ENCODE data around the gene C9orf153.

The C9orf153 gene

DNA sequence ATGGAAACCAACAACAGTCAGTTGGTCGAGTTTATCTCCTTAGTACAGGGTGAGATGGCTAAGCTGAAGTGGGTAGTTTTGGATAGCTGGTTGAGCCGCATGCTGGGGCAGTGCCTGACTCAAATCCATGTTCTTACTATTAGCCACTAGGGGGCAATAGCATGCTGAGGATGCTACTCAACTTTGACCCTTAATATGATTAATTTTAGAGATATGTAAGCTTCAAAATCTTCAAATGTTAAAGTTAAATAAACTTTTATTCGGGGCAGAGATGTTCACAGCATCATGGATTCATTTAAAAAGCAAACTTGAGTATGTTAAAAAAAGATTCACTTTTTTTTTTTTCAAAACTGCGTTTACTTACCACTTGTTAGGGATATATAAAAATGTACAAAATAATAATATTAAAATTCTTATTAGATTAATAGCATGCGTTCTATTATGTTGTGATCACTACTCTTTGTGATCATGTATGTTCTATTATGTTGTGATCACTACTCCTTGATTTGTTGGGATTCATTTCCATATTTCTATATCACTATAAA is 57.0 kb downstream of the C9orf153 start:
- Histone ChIP-seq H4K20me1 (ENCODE audit: insufficient read depth, low read length) (no peaks in the 10 kb centered on the region), H3F3A (ENCODE audit: insufficient read depth, low read length) (no peaks in the 10 kb centered on the region), H3K36me3 (ENCODE audit: insufficient read depth, low read length) (no peaks in the 10 kb centered on the region), H3K27ac (ENCODE audit: low read depth, low read length, poor library complexity, severe bottlenecking) (no peak overlapping the region), H3K9me2 (ENCODE audit: low read depth, low read length) (no peaks in the 10 kb centered on the region), H3K9ac (ENCODE audit: low read length) (no peak overlapping the region), H3K4me1 (ENCODE audit: insufficient read depth, low read length, severe bottlenecking) (no peaks in the 10 kb centered on the region), H3K27me3 (ENCODE audit: insufficient read depth, low read length) (no peaks in the 10 kb centered on the region), H2AFZ (ENCODE audit: low read length) (no peak overlapping the region), H3K4me3 (ENCODE audit: low read depth, low read length, poor library complexity, severe bottlenecking) (no peak overlapping the region), H3K4me2 (ENCODE audit: low read length) (no peak overlapping the region), H3K79me2 (ENCODE audit: insufficient read depth, low read length) (no peaks in the 10 kb centered on the region), H3K9me3 (ENCODE audit: low read length) (no peaks in the 10 kb centered on the region)
- TF ChIP-seq EZH2 (IDR thresholded peaks at IDR 0.05; ENCODE audit: borderline replicate concordance, low read length) = no peak
- TF ChIP-seq, protein P1, sequence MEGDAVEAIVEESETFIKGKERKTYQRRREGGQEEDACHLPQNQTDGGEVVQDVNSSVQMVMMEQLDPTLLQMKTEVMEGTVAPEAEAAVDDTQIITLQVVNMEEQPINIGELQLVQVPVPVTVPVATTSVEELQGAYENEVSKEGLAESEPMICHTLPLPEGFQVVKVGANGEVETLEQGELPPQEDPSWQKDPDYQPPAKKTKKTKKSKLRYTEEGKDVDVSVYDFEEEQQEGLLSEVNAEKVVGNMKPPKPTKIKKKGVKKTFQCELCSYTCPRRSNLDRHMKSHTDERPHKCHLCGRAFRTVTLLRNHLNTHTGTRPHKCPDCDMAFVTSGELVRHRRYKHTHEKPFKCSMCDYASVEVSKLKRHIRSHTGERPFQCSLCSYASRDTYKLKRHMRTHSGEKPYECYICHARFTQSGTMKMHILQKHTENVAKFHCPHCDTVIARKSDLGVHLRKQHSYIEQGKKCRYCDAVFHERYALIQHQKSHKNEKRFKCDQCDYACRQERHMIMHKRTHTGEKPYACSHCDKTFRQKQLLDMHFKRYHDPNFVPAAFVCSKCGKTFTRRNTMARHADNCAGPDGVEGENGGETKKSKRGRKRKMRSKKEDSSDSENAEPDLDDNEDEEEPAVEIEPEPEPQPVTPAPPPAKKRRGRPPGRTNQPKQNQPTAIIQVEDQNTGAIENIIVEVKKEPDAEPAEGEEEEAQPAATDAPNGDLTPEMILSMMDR (IDR thresholded peaks at IDR 0.05; ENCODE audit: low read length) = peak; percentile 81

DNA sequence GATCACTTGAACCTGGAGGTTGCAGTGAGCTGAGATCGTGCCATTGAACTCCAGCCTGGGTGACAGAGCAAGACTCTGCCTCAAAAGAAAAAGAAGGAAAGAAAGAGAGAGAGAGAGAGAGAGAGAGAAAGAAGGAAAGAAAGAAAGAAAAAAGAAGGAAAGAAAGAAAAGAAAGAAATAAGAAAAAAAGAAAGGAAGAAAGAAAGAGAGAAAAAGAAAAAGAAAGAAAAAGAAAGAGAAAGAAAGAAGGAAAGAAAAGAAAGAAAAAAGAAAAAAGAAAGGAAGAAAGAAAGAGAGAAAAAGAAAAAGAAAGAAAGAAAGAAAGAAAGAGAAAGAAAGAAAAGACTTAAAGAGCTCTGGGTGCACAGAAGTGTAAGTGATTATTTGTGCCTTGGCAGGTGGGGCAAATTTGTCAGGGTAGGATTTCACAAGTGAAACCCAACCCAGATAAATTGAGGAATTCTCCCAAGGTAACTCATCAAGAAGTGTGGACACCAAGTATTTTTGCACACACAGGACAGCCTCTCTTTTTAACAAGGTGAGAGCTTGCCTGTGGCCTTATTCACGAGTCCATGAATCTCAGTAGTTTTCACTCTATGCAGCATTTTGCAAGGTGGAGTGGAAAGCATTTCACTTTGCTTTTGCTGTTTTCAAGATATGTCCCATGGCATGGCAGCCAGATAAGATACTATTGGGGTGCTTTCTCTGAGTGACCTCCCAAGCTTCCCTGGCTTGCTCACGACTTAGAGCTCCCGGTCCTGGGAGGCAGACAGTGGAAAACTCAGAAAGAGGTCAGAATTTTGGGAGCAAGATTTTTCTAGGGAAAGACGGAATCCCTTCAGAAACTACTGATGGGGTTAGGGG is 57.8 kb downstream of the C9orf153 start:
- Histone ChIP-seq H3K9ac (ENCODE audit: low read length) (no peak overlapping the region), H3K4me1 (ENCODE audit: insufficient read depth, low read length, severe bottlenecking) (no peaks in the 10 kb centered on the region), H3K27me3 (ENCODE audit: insufficient read depth, low read length) (no peaks in the 10 kb centered on the region), H3F3A (ENCODE audit: insufficient read depth, low read length) (no peaks in the 10 kb centered on the region), H3K4me3 (ENCODE audit: low read depth, low read length, poor library complexity, severe bottlenecking) (no peak overlapping the region), H4K20me1 (ENCODE audit: insufficient read depth, low read length) (no peaks in the 10 kb centered on the region), H2AFZ (ENCODE audit: low read length) (no peak overlapping the region), H3K9me3 (ENCODE audit: low read length) (no peaks in the 10 kb centered on the region), H3K36me3 (ENCODE audit: insufficient read depth, low read length) (no peaks in the 10 kb centered on the region), H3K27ac (ENCODE audit: low read depth, low read length, poor library complexity, severe bottlenecking) (no peak overlapping the region), H3K9me2 (ENCODE audit: low read depth, low read length) (no peaks in the 10 kb centered on the region), H3K79me2 (ENCODE audit: insufficient read depth, low read length) (no peaks in the 10 kb centered on the region), H3K4me2 (ENCODE audit: low read length) (no peak overlapping the region)
- no peak for TF ChIP-seq EZH2 (IDR thresholded peaks at IDR 0.05; ENCODE audit: borderline replicate concordance, low read length)
- TF ChIP-seq, protein P1 (IDR thresholded peaks at IDR 0.05; ENCODE audit: low read length) = no peak

DNA sequence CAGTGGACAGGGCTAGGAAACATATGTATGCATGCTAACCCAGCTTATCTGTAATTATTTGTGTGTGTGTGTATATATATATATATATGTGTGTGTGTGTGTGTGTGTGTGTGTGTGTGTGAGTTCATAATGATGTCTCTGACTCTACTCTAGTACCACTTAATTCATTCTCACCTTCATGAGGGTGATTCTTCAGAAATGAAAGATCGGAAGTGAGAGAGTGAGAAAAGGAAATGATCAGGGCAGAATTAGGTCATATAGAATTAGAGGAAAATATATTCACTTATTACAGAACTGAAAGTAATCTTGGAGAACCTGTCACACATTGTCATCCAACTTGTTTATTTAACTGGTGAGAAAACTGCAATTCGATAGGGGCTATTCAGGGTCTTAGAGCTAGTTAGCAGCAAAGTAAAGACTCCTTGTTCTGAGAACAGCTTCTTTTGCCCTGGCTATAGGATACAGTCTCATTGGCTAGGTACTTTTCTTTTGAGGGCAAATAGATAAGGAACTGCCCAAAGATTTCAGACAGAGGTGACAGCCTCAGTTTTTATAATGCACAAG is 58.8 kb downstream of the C9orf153 start:
- H3K4me1 ChIP-seq (ENCODE audit: insufficient read depth, low read length, severe bottlenecking) = no peaks in the 10 kb centered on the region
- H3K27ac ChIP-seq (ENCODE audit: low read depth, low read length, poor library complexity, severe bottlenecking) = no peak overlapping the region
- H4K20me1 ChIP-seq (ENCODE audit: insufficient read depth, low read length) = no peaks in the 10 kb centered on the region
- H2AFZ ChIP-seq (ENCODE audit: low read length) = no peak overlapping the region
- H3K79me2 ChIP-seq (ENCODE audit: insufficient read depth, low read length) = no peaks in the 10 kb centered on the region
- no peaks in the 10 kb centered on the region for H3K9me3 ChIP-seq (ENCODE audit: low read length)
- H3K4me3 ChIP-seq (ENCODE audit: low read depth, low read length, poor library complexity, severe bottlenecking) = no peak overlapping the region
- no peak overlapping the region for H3K4me2 ChIP-seq (ENCODE audit: low read length)
- H3K27me3 ChIP-seq (ENCODE audit: insufficient read depth, low read length) = no peaks in the 10 kb centered on the region
- no peaks in the 10 kb centered on the region for H3F3A ChIP-seq (ENCODE audit: insufficient read depth, low read length)
- H3K9ac ChIP-seq (ENCODE audit: low read length) = no peak overlapping the region
- TF ChIP-seq, protein P1 (IDR thresholded peaks at IDR 0.05; ENCODE audit: low read length) = no peak
- no peak for TF ChIP-seq EZH2 (IDR thresholded peaks at IDR 0.05; ENCODE audit: borderline replicate concordance, low read length)
- no peaks in the 10 kb centered on the region for H3K9me2 ChIP-seq (ENCODE audit: low read depth, low read length)
- no peaks in the 10 kb centered on the region for H3K36me3 ChIP-seq (ENCODE audit: insufficient read depth, low read length)
